ENCODE results near the gene XPO1.
"Not testable (repeated sequence)": the region's sequence is repeated elsewhere in the genome, so short reads cannot be mapped to it uniquely, and the experiment has no call there.

XPO1 gene

GRCh38 chr2:61536180-61536571 is 2.0 kb downstream of the XPO1 start:
- DNase-seq (ENCODE audit: low spot score): no peak

GRCh38 chr2:61535449-61535848 is 2.7 kb downstream of the XPO1 start:
- DNase-seq (ENCODE audit: low spot score): no peak

GRCh38 chr2:61534926-61535325 is 3.2 kb downstream of the XPO1 start:
- DNase-seq (ENCODE audit: low spot score): no peak

- DNase-seq (ENCODE audit: low spot score): no peak
These were observed 7.4 kb downstream of the XPO1 start for GRCh38 chr2:61530749-61531148.

GRCh38 chr2:61529944-61530735 is 8.0 kb downstream of the XPO1 start:
- no peak for DNase-seq (ENCODE audit: low spot score)

- no peak for DNase-seq (ENCODE audit: low spot score)
These were observed 17.9 kb downstream of the XPO1 start for GRCh38 chr2:61520261-61520660.

GRCh38 chr2:61512768-61513398 is 25.3 kb downstream of the XPO1 start:
- no peak for DNase-seq (ENCODE audit: low spot score)

GRCh38 chr2:61510674-61511671 is 27.2 kb downstream of the XPO1 start:
- no peak for DNase-seq (ENCODE audit: low spot score)

- DNase-seq (ENCODE audit: low spot score): no peak
These were observed 33.2 kb downstream of the XPO1 start for GRCh38 chr2:61504949-61505348.

- no peak for DNase-seq (ENCODE audit: low spot score)
These were observed 39.1 kb downstream of the XPO1 start for GRCh38 chr2:61499060-61499459.

- no peak for DNase-seq (ENCODE audit: low spot score)
These were observed 44.6 kb downstream of the XPO1 start for GRCh38 chr2:61493523-61493942.

- no peak for DNase-seq (ENCODE audit: low spot score)
These were observed 45.7 kb downstream of the XPO1 start for GRCh38 chr2:61492476-61492875.

- DNase-seq (ENCODE audit: low spot score): no peak
These were observed 52.9 kb downstream of the XPO1 start for GRCh38 chr2:61485281-61485680.

- no peak for DNase-seq (ENCODE audit: low spot score)
These were observed 60.1 kb downstream of the XPO1 start for GRCh38 chr2:61478086-61478485.

- DNase-seq (ENCODE audit: low spot score): not testable (repeated sequence)
These were observed 61.1 kb downstream of the XPO1 start for GRCh38 chr2:61476929-61477589.

- no peak for DNase-seq (ENCODE audit: low spot score)
These were observed 66.0 kb downstream of the XPO1 start for GRCh38 chr2:61471905-61472805.

- DNase-seq (ENCODE audit: low spot score): peak; percentile 89
These were observed 66.9 kb downstream of the XPO1 start, which contains the start of gene USP34 for GRCh38 chr2:61470965-61471904. Gene USP34 (minus strand): TSS chr2:61471087. CDS start chr2:61470692, 395 bp downstream.

GRCh38 chr2:61470122-61470951 is 67.8 kb downstream of the XPO1 start:
- peak; percentile 91 for DNase-seq (ENCODE audit: low spot score)
